Endothelial cell of umbilical vein (primary cell): Measurements from ENCODE around the gene RELCH. TPM values are rescaled to one million over a fixed set of nuclear protein-coding genes. Genes with fewer than 3 reads are reported as not detected.

Experiments
- BruUV-seq: library from RNA; stranded (reverse); fragments of 400-500 nt; replicated peaks from 2 replicates; lab custom pipeline; 2021; lab: Mats Ljungman, UMichigan
- CTCF ChIA-PET: fragments of 300-600, 350-600 bp; sonication (Branson Sonifier 250); formaldehyde crosslinking; loops from one replicate; lab custom pipeline; 2021; ENCODE audit warnings: antibody characterized with exemption, inconsistent platforms; lab: Charles Lee
- POLR2A ChIA-PET: fragments of 300-600, 350-600 bp; sonication (Branson Sonifier 250); formaldehyde crosslinking; loops from one replicate; lab custom pipeline; 2021; ENCODE audit warnings: antibody characterized with exemption, inconsistent platforms; lab: Charles Lee
- DNase-seq: peaks from one replicate; pipeline ENCODE4 v3.0.0-alpha.2; 2011; ENCODE audit warnings: low read depth, low spot score
- FAIRE-seq: peaks from 2 replicates; lab custom pipeline; 2011; peaks lifted over from hg19 to GRCh38; lab: Jason Lieb, UNC
- H2AFZ ChIP-seq: 2 replicates; pipeline ENCODE4 v1.6.0; 2012; ENCODE audit warnings: low read depth, low read length, control low read depth, inconsistent platforms
- H3K27ac ChIP-seq: 2 replicates; pipeline ENCODE4 v1.5.1; 2011; ENCODE audit warnings: low read depth, mild to moderate bottlenecking, control low read depth, low read length, moderate library complexity; ENCODE audit not compliant: insufficient read depth
- H3K27me3 ChIP-seq, 2 experiments: 2 replicates each; pipeline versions ENCODE4 v1.6.0 to v1.6.1; 2011; ENCODE audit warnings: low read length in 2 of 2, mixed read lengths in 1 of 2; ENCODE audit not compliant: control insufficient read depth in 2 of 2, insufficient read depth in 2 of 2
- H3K36me3 ChIP-seq, 2 experiments: 2 replicates in 1 of 2; 3 replicates in 1 of 2; pipeline ENCODE4 v1.5.1; 2011; ENCODE audit warnings: low read length in 2 of 2, mild to moderate bottlenecking in 1 of 2, moderate library complexity in 1 of 2; ENCODE audit not compliant: control insufficient read depth in 2 of 2, insufficient read depth in 2 of 2; ENCODE audit errors: extremely low read depth in 1 of 2
- H3K4me1 ChIP-seq: 3 replicates; pipeline ENCODE4 v1.5.1; 2011; ENCODE audit warnings: mild to moderate bottlenecking, low read length; ENCODE audit not compliant: control insufficient read depth, insufficient read depth; ENCODE audit errors: extremely low read depth
- H3K4me2 ChIP-seq: 2 replicates; pipeline ENCODE4 v1.6.1; 2011; ENCODE audit warnings: low read length, control low read depth, mixed read lengths; ENCODE audit not compliant: insufficient read depth
- H3K4me3 ChIP-seq, 3 experiments: fragments of 200-600 bp in 1 of 3; sonication (generic), shearing (Covaris generic) in 1 of 3; replicated peaks in 1 of 3; 2 replicates each; pipeline ENCODE4 v1.5.1; 2011 to 2016; ENCODE audit warnings: control low read depth in 3 of 3, low read length in 3 of 3, mild to moderate bottlenecking in 2 of 3, inconsistent platforms in 1 of 3, low read depth in 1 of 3, moderate library complexity in 1 of 3; ENCODE audit not compliant: insufficient read depth in 1 of 3
- H3K79me2 ChIP-seq: 2 replicates; pipeline ENCODE4 v1.6.0; 2012; ENCODE audit warnings: low read length, inconsistent platforms; ENCODE audit not compliant: control insufficient read depth, insufficient read depth
- H3K9ac ChIP-seq: replicated peaks from 2 replicates; pipeline ENCODE3; 2011; ENCODE audit warnings: low read length, control low read depth; ENCODE audit not compliant: insufficient read depth; ENCODE audit errors: extremely low read depth
- H3K9me1 ChIP-seq: replicated peaks from 3 replicates; pipeline ENCODE4 v1.6.0; 2011; ENCODE audit warnings: mild to moderate bottlenecking, low read length; ENCODE audit not compliant: control insufficient read depth, insufficient read depth; ENCODE audit errors: extremely low read depth
- H3K9me3 ChIP-seq: replicated peaks from 2 replicates; pipeline ENCODE4 v1.5.1; 2012; ENCODE audit warnings: low read length, inconsistent platforms; ENCODE audit not compliant: control insufficient read depth, insufficient read depth
- H4K20me1 ChIP-seq: replicated peaks from 2 replicates; pipeline ENCODE3; 2011; ENCODE audit warnings: mild to moderate bottlenecking, low read length; ENCODE audit not compliant: control insufficient read depth, insufficient read depth; ENCODE audit errors: extremely low read depth
- GATA2 ChIP-seq: IDR thresholded peaks from 2 replicates; pipeline ENCODE4 v1.7.0; 2011; ENCODE audit warnings: low read depth, mild to moderate bottlenecking, moderate library complexity, mixed read lengths, low read length; ENCODE audit not compliant: insufficient read length, insufficient read depth
- MYC ChIP-seq: IDR thresholded peaks from one replicate; pipeline ENCODE4 v1.6.1; 2011; ENCODE audit warnings: mild to moderate bottlenecking, low read depth, low read length
- POLR2A ChIP-seq: IDR thresholded peaks from 2 replicates; pipeline ENCODE4 v1.6.1; 2012; ENCODE audit warnings: low read depth, mild to moderate bottlenecking, control low read depth, low read length
- POLR2AphosphoS5 ChIP-seq: IDR thresholded peaks from 2 replicates; pipeline ENCODE4 v1.6.1; 2012; ENCODE audit warnings: low read depth, mild to moderate bottlenecking, control low read depth, low read length, moderate library complexity; ENCODE audit not compliant: insufficient read depth
- dilution Hi-C: fragments of 300-500 bp; cut with MboI; formaldehyde crosslinking; loops from one replicate; pipeline ENCODE4 v1.15.0; 2019; ENCODE audit warnings: low sequenced_read_pairs; ENCODE audit not compliant: extremely low pct_ligation_motif_present
- intact Hi-C: fragments of 100-400 bp; cut with micrococcal nuclease; formaldehyde crosslinking; loops from one replicate; pipeline ENCODE4 v1.10.0; 2022
- polyA plus RNA-seq, 4 experiments: library from polyadenylated mRNA; depleted of rRNA in 3 of 4; stranded (reverse) in 3 of 4; unstranded in 1 of 4; fragments of >200 nt; gene quantifications; 2 replicates each; pipeline versions ENCODE4 v1.2.1 to v1.2.3, GENCODE V29; 2011 to 2012; ENCODE audit warnings: missing spikeins in 1 of 4
- total RNA-seq: library from RNA; stranded (reverse); gene quantifications from 2 replicates; pipeline ENCODE4 v1.2.3, GENCODE V29; 2021

RELCH gene
- total and polyA plus RNA-seq, 2 donors (not counting 3 experiments of a cell fraction or from before 2014, with no cell fraction given): 6.6 to 25.2 TPM

DNA sequence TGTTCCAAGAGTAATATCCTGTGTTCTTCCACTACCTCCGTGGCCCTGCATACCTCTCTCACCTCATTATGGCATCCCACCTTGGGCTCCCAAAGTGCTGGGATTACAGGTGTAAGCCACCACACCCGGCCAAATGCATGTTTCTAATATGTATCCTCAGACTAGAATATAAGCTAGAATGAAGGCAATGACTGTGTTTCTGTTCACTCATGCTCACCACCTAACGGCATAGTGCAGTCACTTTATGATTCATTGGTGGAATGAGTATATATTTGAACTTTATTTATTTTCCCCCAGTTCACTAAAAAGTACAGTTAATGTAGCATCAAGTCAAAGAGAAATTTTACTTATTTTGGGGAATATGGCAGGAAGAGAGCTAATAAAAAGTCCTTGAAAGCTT lies 11.5 kb upstream of the RELCH start:
- no peak overlapping the region for H2AFZ ChIP-seq
- H3K9ac ChIP-seq: no peak overlapping the region
- H3K9me3 ChIP-seq: no peaks in the 10 kb centered on the region
- no peaks in the 10 kb centered on the region for H4K20me1 ChIP-seq
- no peak for DNase-seq
- no peaks in the 10 kb centered on the region for H3K36me3 ChIP-seq
- no peak overlapping the region for H3K4me3 ChIP-seq
- intact Hi-C loops (loop anchor here (1.0 kb wide), 1 partner anchor 28 kb away; no protein-coding TSS in a partner anchor), dilution Hi-C loops (loop anchor here (10.0 kb wide), 1 partner anchor 229 kb away; no protein-coding TSS in a partner anchor)
- no peak overlapping the region for H3K4me2 ChIP-seq
- ChIA-PET POLR2A (no interaction called here), CTCF (no interaction called here)
- TF ChIP-seq MYC (no peak), POLR2AphosphoS5 (no peak), POLR2A (no peak)
- FAIRE-seq: no peak
- no peaks in the 10 kb centered on the region for H3K79me2 ChIP-seq
- no TSS peak for BruUV-seq
- H3K9me1 ChIP-seq: no peaks in the 10 kb centered on the region
- no peak overlapping the region for H3K27ac ChIP-seq
- no peaks in the 10 kb centered on the region for H3K27me3 ChIP-seq
- H3K4me1 ChIP-seq: peaks cover 10% of the 10 kb centered on the region

DNA sequence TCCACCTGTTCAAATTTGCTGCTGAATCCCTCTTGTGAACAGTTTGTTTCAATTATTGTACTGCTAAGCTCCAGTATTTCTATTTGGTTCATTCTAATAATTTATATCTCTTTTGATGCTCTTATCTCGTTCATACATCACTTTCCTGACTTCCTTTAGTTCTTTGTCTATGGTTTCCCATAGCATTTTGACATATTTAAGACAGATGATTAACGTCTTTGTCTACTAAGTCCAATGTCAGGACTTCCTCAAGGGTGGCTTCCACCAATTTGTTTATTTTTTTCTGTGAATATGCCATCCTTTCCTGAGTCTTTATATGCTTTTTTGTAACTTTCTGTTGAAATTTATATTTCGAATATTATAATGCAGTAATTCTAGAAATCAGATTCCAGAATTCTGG lies 9.8 kb upstream of the RELCH start:
- Histone ChIP-seq H3K4me2 (no peak overlapping the region), H2AFZ (no peak overlapping the region), H3K9me1 (no peaks in the 10 kb centered on the region), H3K9ac (no peak overlapping the region), H4K20me1 (no peaks in the 10 kb centered on the region), H3K36me3 (no peaks in the 10 kb centered on the region), H3K79me2 (no peaks in the 10 kb centered on the region), H3K27me3 (no peaks in the 10 kb centered on the region), H3K9me3 (no peaks in the 10 kb centered on the region), H3K4me1 (peaks cover 10% of the 10 kb centered on the region), H3K27ac (no peak overlapping the region), H3K4me3 (no peak overlapping the region)
- no TSS peak for BruUV-seq
- TF ChIP-seq GATA2 (peak; percentile 27), MYC (no peak)
- no peak for FAIRE-seq
- ChIA-PET POLR2A (no interaction called here), CTCF (interaction anchor here (1.1 to 1.2 kb wide), 2 partner anchors 20 to 72 kb away, joined by 3 to 5 read pairs; no protein-coding TSS in a partner anchor)
- intact Hi-C loops: no loop called here
- DNase-seq: peak; percentile 54
- dilution Hi-C loops: loop anchor here (10.0 kb wide), 1 partner anchor 228 kb away; no protein-coding TSS in a partner anchor
